Osteoblast (primary cell): ENCODE measurements around the gene SIRPD. TPM values are rescaled to one million over a fixed set of nuclear protein-coding genes. Genes with fewer than 3 reads are reported as not detected.
A peak's percentile ranks its signal among the peaks of the same experiment; 100 is the strongest.

Source experiments
- DNase-seq: peaks from one replicate; pipeline ENCODE4 v3.0.0; 2011; ENCODE audit warnings: low spot score, mixed read lengths; ENCODE audit not compliant: insufficient read length; ENCODE audit errors: missing footprints
- H2AFZ ChIP-seq: 2 replicates; pipeline ENCODE4 v1.6.0; 2011; ENCODE audit warnings: mild to moderate bottlenecking, low read length
- H3K27ac ChIP-seq: 2 replicates; pipeline ENCODE4 v1.5.1; 2011; ENCODE audit warnings: mild to moderate bottlenecking, low read depth, low read length, moderate library complexity
- H3K27me3 ChIP-seq: 2 replicates; pipeline ENCODE4 v1.6.0; 2012; ENCODE audit warnings: mild to moderate bottlenecking, control low read depth, inconsistent platforms, low read length, moderate library complexity; ENCODE audit not compliant: insufficient read depth
- H3K36me3 ChIP-seq: 2 replicates; pipeline ENCODE4 v1.5.1; 2011; ENCODE audit warnings: mild to moderate bottlenecking, low read length, control low read depth, moderate library complexity; ENCODE audit not compliant: insufficient read depth
- H3K4me1 ChIP-seq: 2 replicates; pipeline ENCODE4 v1.5.1; 2011; ENCODE audit warnings: mild to moderate bottlenecking, low read length, control low read depth, moderate library complexity; ENCODE audit not compliant: insufficient read depth
- H3K4me2 ChIP-seq: 2 replicates; pipeline ENCODE4 v1.6.0; 2011; ENCODE audit warnings: mild to moderate bottlenecking, low read length; ENCODE audit not compliant: insufficient read depth
- H3K4me3 ChIP-seq: fragments of 200-600 bp; sonication (generic); 3 replicates; pipeline ENCODE4 v1.5.1; 2012; ENCODE audit warnings: mild to moderate bottlenecking, low read length, inconsistent platforms; ENCODE audit not compliant: insufficient read depth
- H3K79me2 ChIP-seq: 2 replicates; pipeline ENCODE4 v1.6.0; 2012; ENCODE audit warnings: mild to moderate bottlenecking, low read length, control low read depth, inconsistent platforms; ENCODE audit not compliant: insufficient read depth
- H3K9me3 ChIP-seq: 2 replicates; pipeline ENCODE4 v1.5.1; 2011; ENCODE audit warnings: low read depth, low read length, control low read depth
- H4K20me1 ChIP-seq: 2 replicates; pipeline ENCODE4 v1.6.0; 2012; ENCODE audit warnings: mild to moderate bottlenecking, low read length, control low read depth; ENCODE audit not compliant: insufficient read depth
- total RNA-seq: library from RNA; depleted of rRNA; stranded (reverse); fragments of >200 nt; gene quantifications from 2 replicates; pipeline ENCODE4 v1.2.3, GENCODE V29; 2012
- TF ChIP-seq, protein P1 (sequence below): IDR thresholded peaks from 2 replicates; pipeline ENCODE4 v1.5.1; 2011; ENCODE audit warnings: mild to moderate bottlenecking, low read depth, low read length, moderate library complexity; ENCODE audit errors: extremely low read depth

SIRPD gene
- total RNA-seq, 1 donor: not detected

DNA sequence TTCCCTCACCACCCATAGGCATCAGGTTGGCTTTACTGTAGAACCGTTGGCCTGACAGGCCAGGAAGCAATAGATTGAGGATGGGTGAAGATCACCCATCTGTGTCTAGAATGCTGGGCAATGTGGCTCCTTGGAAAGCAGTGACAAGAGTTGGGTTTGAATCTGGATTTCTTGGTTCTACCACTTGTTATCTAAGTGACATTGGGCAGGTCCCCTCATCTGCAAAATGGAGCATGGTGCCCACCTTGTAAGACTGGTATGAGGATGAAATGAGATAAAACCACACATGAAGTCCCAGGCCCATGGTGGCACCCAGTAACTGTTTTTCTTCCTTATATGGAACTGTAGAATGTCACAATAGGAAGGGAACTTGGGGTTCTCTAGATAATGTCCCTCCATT is 43.7 kb downstream of the SIRPD start:
- TF ChIP-seq, protein P1, sequence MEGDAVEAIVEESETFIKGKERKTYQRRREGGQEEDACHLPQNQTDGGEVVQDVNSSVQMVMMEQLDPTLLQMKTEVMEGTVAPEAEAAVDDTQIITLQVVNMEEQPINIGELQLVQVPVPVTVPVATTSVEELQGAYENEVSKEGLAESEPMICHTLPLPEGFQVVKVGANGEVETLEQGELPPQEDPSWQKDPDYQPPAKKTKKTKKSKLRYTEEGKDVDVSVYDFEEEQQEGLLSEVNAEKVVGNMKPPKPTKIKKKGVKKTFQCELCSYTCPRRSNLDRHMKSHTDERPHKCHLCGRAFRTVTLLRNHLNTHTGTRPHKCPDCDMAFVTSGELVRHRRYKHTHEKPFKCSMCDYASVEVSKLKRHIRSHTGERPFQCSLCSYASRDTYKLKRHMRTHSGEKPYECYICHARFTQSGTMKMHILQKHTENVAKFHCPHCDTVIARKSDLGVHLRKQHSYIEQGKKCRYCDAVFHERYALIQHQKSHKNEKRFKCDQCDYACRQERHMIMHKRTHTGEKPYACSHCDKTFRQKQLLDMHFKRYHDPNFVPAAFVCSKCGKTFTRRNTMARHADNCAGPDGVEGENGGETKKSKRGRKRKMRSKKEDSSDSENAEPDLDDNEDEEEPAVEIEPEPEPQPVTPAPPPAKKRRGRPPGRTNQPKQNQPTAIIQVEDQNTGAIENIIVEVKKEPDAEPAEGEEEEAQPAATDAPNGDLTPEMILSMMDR: no peak
- H3K27me3 ChIP-seq: peaks cover 40% of the 10 kb centered on the region
- no peak overlapping the region for H2AFZ ChIP-seq
- H3K4me3 ChIP-seq: no peak overlapping the region
- H3K4me1 ChIP-seq: no peaks in the 10 kb centered on the region
- no peaks in the 10 kb centered on the region for H3K9me3 ChIP-seq
- no peak for DNase-seq
- H3K36me3 ChIP-seq: no peaks in the 10 kb centered on the region
- H3K27ac ChIP-seq: no peak overlapping the region
- H3K4me2 ChIP-seq: no peak overlapping the region
- no peaks in the 10 kb centered on the region for H3K79me2 ChIP-seq
- no peaks in the 10 kb centered on the region for H4K20me1 ChIP-seq

DNA sequence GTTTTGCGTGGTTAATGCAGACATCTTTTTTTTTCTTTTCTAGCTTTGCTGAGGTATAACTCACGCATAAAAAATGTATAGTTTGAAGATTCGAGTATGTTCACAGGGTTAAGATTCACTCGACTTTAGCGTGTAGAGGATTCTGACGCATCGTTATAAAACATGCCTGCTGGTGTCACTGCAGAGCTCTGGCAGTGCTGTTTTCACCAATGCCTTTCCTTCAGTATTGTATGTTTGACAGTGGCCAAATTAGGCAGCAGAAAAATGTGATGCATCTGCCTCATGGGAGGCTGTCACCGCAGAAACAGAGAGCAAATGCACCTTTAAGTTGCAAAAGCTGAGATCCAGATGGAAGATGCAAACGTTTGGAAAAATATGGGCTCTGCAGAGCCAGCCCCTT is 48.3 kb downstream of the SIRPD start:
- no peaks in the 10 kb centered on the region for H3K9me3 ChIP-seq
- peaks cover 18% of the 10 kb centered on the region for H3K27me3 ChIP-seq
- H3K4me1 ChIP-seq: peaks cover 8% of the 10 kb centered on the region
- no peak overlapping the region for H3K4me2 ChIP-seq
- DNase-seq: no peak
- no peak overlapping the region for H2AFZ ChIP-seq
- H4K20me1 ChIP-seq: no peaks in the 10 kb centered on the region
- TF ChIP-seq, protein P1: peak; percentile 54
- no peak overlapping the region for H3K4me3 ChIP-seq
- no peaks in the 10 kb centered on the region for H3K79me2 ChIP-seq
- H3K36me3 ChIP-seq: no peaks in the 10 kb centered on the region
- H3K27ac ChIP-seq: no peak overlapping the region

DNA sequence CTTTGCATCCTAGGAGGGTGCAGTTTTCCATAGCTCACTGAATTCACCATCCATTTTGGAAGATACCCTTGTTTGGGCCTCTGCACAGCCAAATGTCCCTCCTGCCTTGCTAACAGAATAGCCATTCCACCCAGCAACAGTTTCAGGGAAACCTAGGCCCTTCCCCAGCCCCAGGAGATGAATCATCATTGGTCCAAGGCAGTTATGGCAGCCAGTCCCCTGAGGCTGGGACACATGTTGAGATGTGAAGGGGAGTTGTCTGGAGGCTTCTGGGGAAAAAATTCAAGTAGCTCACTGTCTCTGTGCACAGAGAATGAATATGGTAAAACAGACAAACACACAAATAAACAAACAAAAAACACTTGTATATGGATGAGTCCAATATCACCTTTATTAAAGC is 48.9 kb downstream of the SIRPD start:
- TF ChIP-seq, protein P1: no peak
- H3K9me3 ChIP-seq: no peaks in the 10 kb centered on the region
- H3K79me2 ChIP-seq: no peaks in the 10 kb centered on the region
- no peaks in the 10 kb centered on the region for H3K36me3 ChIP-seq
- H3K27ac ChIP-seq: no peak overlapping the region
- H4K20me1 ChIP-seq: no peaks in the 10 kb centered on the region
- no peak overlapping the region for H3K4me2 ChIP-seq
- DNase-seq: no peak
- H3K4me3 ChIP-seq: no peak overlapping the region
- H2AFZ ChIP-seq: no peak overlapping the region
- H3K27me3 ChIP-seq: peaks cover 18% of the 10 kb centered on the region
- H3K4me1 ChIP-seq: peaks cover 8% of the 10 kb centered on the region

DNA sequence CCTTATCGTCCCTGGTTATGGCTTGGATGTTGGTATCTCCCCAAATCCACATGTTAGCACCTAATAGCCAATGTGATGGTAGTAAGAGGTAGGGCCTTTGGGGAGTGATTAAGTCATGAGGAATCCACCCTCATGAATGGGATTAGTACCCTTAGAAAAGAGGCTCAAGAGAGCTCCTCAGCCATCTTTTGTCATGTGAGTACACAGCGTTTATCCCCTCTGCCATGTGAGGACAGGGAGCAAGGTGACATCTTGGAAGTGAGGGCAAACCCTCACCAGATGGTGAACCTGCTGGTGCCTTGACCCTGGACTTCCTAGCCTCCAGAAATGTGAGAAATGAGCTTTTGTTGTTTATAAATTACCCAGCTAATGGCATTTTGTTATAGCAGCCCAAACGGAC is 50.2 kb downstream of the SIRPD start:
- Histone ChIP-seq H3K27me3 (peaks cover 15% of the 10 kb centered on the region), H3K4me1 (peaks cover 8% of the 10 kb centered on the region), H3K36me3 (no peaks in the 10 kb centered on the region), H2AFZ (no peak overlapping the region), H4K20me1 (no peaks in the 10 kb centered on the region), H3K27ac (no peak overlapping the region), H3K4me3 (no peak overlapping the region), H3K9me3 (no peaks in the 10 kb centered on the region), H3K79me2 (no peaks in the 10 kb centered on the region), H3K4me2 (no peak overlapping the region)
- no peak for DNase-seq
- TF ChIP-seq, protein P1: no peak
